SK-N-SH treated with all-trans-retinoic acid at 6 μM for 48 hours (cell line): ENCODE results near the gene BABAM2.

Source experiments
- ARNTL ChIP-seq: fragments of 450-650 bp; formaldehyde crosslinking; IDR thresholded peaks from 2 replicates; pipeline ENCODE4 v1.5.0; 2020; ENCODE audit warnings: low read depth, mild to moderate bottlenecking, moderate library complexity, borderline replicate concordance
- BACH2 ChIP-seq: fragments of 250-450 bp; sonication (Bioruptor Pico); IDR thresholded peaks from 2 replicates; pipeline ENCODE4 v1.9.0; 2021; ENCODE audit warnings: mild to moderate bottlenecking, borderline replicate concordance
- ESRRG ChIP-seq: fragments of 250-450 bp; sonication (Bioruptor Pico); IDR thresholded peaks from 2 replicates; pipeline ENCODE4 v1.6.1; 2021; ENCODE audit warnings: mild to moderate bottlenecking
- ISL1 ChIP-seq: fragments of 250-450 bp; sonication (Bioruptor Pico); IDR thresholded peaks from 2 replicates; pipeline ENCODE4 v2.1.2; 2022; ENCODE audit warnings: mild to moderate bottlenecking, moderate library complexity
- OSR1 ChIP-seq: fragments of 250-450 bp; sonication (Bioruptor Pico); IDR thresholded peaks from 2 replicates; pipeline ENCODE4 v1.8.0; 2022; ENCODE audit warnings: moderate library complexity, mild to moderate bottlenecking, inconsistent platforms
- RARB ChIP-seq: fragments of 250-450 bp; sonication (Bioruptor Pico); IDR thresholded peaks from 2 replicates; pipeline ENCODE4 v1.8.0; 2021; ENCODE audit warnings: mild to moderate bottlenecking, moderate library complexity
- SNAI2 ChIP-seq: fragments of 250-450 bp; sonication (Bioruptor Pico); IDR thresholded peaks from 2 replicates; pipeline ENCODE4 v1.5.0; 2020; ENCODE audit warnings: mild to moderate bottlenecking, moderate library complexity
- TCF4 ChIP-seq: fragments of 250-450 bp; sonication (Bioruptor Pico); IDR thresholded peaks from 2 replicates; pipeline ENCODE4 v1.8.0; 2021; ENCODE audit warnings: mild to moderate bottlenecking, moderate library complexity, borderline replicate concordance
- ZFP3 ChIP-seq: fragments of 250-450 bp; sonication (Bioruptor Pico); IDR thresholded peaks from 2 replicates; pipeline ENCODE4 v1.5.0; 2020; ENCODE audit warnings: mild to moderate bottlenecking, moderate library complexity
- ZFP30 ChIP-seq: fragments of 450-650 bp; formaldehyde crosslinking; IDR thresholded peaks from 2 replicates; pipeline ENCODE4 v1.5.0; 2022; ENCODE audit warnings: mild to moderate bottlenecking, moderate library complexity
- ZNF565 ChIP-seq: fragments of 450-650 bp; formaldehyde crosslinking; conservative IDR thresholded peaks from 2 replicates; pipeline ENCODE4 v1.5.0; 2020; ENCODE audit warnings: low read depth, mild to moderate bottlenecking, moderate library complexity
- TF ChIP-seq, protein P1 (sequence below): fragments of 250-450 bp; sonication (Bioruptor Pico); IDR thresholded peaks from 2 replicates; pipeline ENCODE4 v1.8.0; 2021; ENCODE audit warnings: low read depth, mild to moderate bottlenecking, moderate library complexity, borderline replicate concordance
- TF ChIP-seq, protein P2 (sequence below): fragments of 250-450 bp; sonication (Bioruptor Pico); IDR thresholded peaks from 2 replicates; pipeline ENCODE4 v1.8.0; 2020; ENCODE audit warnings: mild to moderate bottlenecking, moderate library complexity, borderline replicate concordance
- TF ChIP-seq, protein P3 (sequence below): fragments of 250-450 bp; sonication (Bioruptor Pico); IDR thresholded peaks from 2 replicates; pipeline ENCODE4 v1.5.1; 2020; ENCODE audit warnings: low read depth, mild to moderate bottlenecking, moderate library complexity

DNA sequence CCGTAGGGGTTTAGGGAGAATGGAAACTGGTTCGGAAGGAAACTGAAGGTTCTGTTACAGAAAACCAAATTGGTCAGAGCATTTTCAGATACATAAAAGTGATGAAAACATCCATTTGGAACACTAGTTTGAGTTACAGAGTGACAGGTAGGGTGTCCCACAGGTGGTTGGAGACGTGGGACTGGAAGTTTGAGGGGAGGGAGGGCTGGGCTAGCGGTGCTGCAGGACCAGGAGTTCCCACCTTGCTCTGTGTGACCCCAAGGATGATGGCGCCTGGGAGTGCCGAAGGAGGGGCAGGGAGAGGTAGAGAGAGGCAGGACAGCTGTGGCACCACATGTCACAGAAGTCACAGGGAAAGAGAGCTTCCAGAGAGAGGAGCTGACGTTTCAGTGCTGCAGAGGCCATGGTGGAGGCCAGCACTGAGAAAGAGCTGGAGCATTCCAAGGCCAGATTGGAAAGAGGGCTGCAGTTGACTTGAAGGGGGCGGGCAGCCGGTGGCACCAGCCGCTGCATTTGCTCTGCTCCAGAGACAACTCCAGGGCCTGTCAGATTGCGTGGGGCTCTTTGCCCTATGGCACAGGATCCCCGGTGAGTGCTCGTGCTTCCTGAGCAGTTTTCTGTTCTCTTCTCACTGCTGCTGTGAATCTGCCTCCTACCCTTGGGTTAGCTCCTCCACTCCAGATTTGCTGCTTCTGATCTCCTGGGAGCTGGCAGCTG is 445.9 kb downstream of the BABAM2 start:
- TF ChIP-seq ZFP30 (CRISPR knock-in tag) (no peak), ARNTL (CRISPR knock-in tag) (no peak), ESRRG (no peak), OSR1 (CRISPR knock-in tag) (no peak), ZNF565 (CRISPR knock-in tag) (no peak), SNAI2 (no peak), RARB (CRISPR knock-in tag) (no peak), ZFP3 (CRISPR knock-in tag) (no peak), BACH2 (CRISPR knock-in tag) (no peak), TCF4 (CRISPR knock-in tag) (no peak), ISL1 (CRISPR knock-in tag) (no peak)
- TF ChIP-seq, protein P1, sequence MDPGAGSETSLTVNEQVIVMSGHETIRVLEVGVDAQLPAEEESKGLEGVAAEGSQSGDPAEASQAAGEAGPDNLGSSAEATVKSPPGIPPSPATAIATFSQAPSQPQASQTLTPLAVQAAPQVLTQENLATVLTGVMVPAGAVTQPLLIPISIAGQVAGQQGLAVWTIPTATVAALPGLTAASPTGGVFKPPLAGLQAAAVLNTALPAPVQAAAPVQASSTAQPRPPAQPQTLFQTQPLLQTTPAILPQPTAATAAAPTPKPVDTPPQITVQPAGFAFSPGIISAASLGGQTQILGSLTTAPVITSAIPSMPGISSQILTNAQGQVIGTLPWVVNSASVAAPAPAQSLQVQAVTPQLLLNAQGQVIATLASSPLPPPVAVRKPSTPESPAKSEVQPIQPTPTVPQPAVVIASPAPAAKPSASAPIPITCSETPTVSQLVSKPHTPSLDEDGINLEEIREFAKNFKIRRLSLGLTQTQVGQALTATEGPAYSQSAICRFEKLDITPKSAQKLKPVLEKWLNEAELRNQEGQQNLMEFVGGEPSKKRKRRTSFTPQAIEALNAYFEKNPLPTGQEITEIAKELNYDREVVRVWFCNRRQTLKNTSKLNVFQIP: no peak
- TF ChIP-seq, protein P2, sequence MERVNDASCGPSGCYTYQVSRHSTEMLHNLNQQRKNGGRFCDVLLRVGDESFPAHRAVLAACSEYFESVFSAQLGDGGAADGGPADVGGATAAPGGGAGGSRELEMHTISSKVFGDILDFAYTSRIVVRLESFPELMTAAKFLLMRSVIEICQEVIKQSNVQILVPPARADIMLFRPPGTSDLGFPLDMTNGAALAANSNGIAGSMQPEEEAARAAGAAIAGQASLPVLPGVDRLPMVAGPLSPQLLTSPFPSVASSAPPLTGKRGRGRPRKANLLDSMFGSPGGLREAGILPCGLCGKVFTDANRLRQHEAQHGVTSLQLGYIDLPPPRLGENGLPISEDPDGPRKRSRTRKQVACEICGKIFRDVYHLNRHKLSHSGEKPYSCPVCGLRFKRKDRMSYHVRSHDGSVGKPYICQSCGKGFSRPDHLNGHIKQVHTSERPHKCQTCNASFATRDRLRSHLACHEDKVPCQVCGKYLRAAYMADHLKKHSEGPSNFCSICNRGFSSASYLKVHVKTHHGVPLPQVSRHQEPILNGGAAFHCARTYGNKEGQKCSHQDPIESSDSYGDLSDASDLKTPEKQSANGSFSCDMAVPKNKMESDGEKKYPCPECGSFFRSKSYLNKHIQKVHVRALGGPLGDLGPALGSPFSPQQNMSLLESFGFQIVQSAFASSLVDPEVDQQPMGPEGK (CRISPR knock-in tag): no peak
- TF ChIP-seq, protein P3, sequence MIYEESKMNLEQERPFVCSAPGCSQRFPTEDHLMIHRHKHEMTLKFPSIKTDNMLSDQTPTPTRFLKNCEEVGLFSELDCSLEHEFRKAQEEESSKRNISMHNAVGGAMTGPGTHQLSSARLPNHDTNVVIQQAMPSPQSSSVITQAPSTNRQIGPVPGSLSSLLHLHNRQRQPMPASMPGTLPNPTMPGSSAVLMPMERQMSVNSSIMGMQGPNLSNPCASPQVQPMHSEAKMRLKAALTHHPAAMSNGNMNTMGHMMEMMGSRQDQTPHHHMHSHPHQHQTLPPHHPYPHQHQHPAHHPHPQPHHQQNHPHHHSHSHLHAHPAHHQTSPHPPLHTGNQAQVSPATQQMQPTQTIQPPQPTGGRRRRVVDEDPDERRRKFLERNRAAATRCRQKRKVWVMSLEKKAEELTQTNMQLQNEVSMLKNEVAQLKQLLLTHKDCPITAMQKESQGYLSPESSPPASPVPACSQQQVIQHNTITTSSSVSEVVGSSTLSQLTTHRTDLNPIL (CRISPR knock-in tag): no peak
